Measurements from ENCODE around the gene MOB3A. TPM values are rescaled to one million over a fixed set of nuclear protein-coding genes. Genes with fewer than 3 reads are reported as not detected.

Gene MOB3A
- total and polyA plus RNA-seq, 2 of the 13 experiments (the other 11 are each of a cell fraction or from before 2014, with no cell fraction given): 3.5 to 17.8 TPM

DNA sequence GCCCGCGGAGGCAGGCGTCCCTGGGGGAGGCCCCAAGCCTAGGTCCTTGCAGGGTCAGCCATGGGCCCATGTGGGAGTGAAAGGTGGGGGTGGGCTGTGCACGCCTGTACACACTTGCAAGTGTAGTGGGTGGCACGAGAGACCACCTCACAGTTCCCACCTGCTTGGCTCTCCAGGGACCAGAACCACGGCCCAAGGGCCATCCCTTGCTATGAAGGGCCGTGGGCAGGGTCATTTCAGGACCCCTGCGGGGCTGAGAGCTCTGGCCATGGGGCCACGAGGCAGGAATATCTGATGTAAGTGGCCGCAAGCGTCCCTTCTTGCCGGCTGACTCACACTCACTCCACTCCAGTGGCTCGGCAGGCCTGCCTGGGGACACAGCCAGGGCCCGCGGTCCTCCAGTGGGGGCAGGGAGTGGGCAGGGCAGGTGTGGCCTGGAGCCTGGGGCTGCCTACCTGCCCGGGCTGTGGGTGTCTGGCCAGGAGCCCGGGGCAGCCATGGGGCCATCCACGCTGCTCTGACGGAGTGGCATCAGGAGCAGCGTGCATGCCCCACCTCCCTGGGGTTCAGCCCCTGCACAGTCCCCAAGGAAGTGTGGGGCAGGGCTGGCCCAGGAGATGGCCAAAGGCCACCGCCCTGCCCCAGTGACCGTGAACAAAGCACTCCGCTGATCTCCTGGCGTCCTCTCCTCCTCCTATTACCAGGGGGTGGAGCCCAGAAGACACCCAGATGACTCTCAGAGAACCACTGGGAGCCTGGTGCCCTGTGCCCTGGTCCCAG lies 36.5 kb downstream of the MOB3A start (continued):
- TF ChIP-seq, protein P1, sequence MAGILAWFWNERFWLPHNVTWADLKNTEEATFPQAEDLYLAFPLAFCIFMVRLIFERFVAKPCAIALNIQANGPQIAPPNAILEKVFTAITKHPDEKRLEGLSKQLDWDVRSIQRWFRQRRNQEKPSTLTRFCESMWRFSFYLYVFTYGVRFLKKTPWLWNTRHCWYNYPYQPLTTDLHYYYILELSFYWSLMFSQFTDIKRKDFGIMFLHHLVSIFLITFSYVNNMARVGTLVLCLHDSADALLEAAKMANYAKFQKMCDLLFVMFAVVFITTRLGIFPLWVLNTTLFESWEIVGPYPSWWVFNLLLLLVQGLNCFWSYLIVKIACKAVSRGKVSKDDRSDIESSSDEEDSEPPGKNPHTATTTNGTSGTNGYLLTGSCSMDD (CRISPR knock-in tag; IDR thresholded peaks at IDR 0.05): no peak
- TF ChIP-seq, protein P2, sequence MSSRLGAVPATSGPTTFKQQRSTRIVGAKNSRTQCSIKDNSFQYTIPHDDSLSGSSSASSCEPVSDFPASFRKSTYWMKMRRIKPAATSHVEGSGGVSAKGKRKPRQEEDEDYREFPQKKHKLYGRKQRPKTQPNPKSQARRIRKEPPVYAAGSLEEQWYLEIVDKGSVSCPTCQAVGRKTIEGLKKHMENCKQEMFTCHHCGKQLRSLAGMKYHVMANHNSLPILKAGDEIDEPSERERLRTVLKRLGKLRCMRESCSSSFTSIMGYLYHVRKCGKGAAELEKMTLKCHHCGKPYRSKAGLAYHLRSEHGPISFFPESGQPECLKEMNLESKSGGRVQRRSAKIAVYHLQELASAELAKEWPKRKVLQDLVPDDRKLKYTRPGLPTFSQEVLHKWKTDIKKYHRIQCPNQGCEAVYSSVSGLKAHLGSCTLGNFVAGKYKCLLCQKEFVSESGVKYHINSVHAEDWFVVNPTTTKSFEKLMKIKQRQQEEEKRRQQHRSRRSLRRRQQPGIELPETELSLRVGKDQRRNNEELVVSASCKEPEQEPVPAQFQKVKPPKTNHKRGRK (CRISPR knock-in tag; IDR thresholded peaks at IDR 0.05): no peak
- TF ChIP-seq, protein P3, sequence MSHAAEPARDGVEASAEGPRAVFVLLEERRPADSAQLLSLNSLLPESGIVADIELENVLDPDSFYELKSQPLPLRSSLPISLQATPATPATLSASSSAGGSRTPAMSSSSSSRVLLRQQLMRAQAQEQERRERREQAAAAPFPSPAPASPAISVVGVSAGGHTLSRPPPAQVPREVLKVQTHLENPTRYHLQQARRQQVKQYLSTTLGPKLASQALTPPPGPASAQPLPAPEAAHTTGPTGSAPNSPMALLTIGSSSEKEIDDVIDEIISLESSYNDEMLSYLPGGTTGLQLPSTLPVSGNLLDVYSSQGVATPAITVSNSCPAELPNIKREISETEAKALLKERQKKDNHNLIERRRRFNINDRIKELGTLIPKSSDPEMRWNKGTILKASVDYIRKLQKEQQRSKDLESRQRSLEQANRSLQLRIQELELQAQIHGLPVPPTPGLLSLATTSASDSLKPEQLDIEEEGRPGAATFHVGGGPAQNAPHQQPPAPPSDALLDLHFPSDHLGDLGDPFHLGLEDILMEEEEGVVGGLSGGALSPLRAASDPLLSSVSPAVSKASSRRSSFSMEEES (CRISPR knock-in tag; IDR thresholded peaks at IDR 0.05): no peak
- TF ChIP-seq, protein P4, sequence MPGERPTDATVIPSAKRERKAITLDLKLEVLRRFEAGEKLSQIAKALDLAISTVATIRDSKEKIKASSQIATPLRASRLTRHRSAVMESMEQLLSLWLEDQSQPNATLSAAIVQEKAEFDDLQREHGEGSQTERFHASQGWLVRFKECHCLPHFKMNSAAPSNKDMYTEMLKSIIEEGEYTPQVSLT (CRISPR knock-in tag; IDR thresholded peaks at IDR 0.05; ENCODE audit: borderline replicate concordance, low read depth): no peak
- TF ChIP-seq, protein P5, sequence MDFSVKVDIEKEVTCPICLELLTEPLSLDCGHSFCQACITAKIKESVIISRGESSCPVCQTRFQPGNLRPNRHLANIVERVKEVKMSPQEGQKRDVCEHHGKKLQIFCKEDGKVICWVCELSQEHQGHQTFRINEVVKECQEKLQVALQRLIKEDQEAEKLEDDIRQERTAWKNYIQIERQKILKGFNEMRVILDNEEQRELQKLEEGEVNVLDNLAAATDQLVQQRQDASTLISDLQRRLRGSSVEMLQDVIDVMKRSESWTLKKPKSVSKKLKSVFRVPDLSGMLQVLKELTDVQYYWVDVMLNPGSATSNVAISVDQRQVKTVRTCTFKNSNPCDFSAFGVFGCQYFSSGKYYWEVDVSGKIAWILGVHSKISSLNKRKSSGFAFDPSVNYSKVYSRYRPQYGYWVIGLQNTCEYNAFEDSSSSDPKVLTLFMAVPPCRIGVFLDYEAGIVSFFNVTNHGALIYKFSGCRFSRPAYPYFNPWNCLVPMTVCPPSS (IDR thresholded peaks at IDR 0.05): no peak
- peak; percentile 86 for TF ChIP-seq KDM5B (CRISPR knock-in tag; IDR thresholded peaks at IDR 0.05; ENCODE audit: borderline replicate concordance)
- TF ChIP-seq ZNF446 (CRISPR knock-in tag; IDR thresholded peaks at IDR 0.05): 0 out of 2 replicates have a peak, but pooled peaks have one; percentile 50
- 0 out of 2 replicates have a peak, but pooled peaks have one; percentile 69 for TF ChIP-seq ZNF674 (CRISPR knock-in tag; IDR thresholded peaks at IDR 0.05; ENCODE audit: low read depth)
- TF ChIP-seq ZFP36 (IDR thresholded peaks at IDR 0.05; ENCODE audit: borderline replicate concordance, low read depth, low read length, partially characterized antibody): no peak
- TF ChIP-seq SP1 (IDR thresholded peaks at IDR 0.05): no peak
- TF ChIP-seq SP1 (CRISPR knock-in tag; IDR thresholded peaks at IDR 0.05): peak; percentile 60
- no peak for TF ChIP-seq ZNF775 (CRISPR knock-in tag; IDR thresholded peaks at IDR 0.05; ENCODE audit: borderline replicate concordance)
- peak; percentile 92 for TF ChIP-seq SP5 (CRISPR knock-in tag; IDR thresholded peaks at IDR 0.05; ENCODE audit: borderline replicate concordance, low read depth)
- TF ChIP-seq, protein P6, sequence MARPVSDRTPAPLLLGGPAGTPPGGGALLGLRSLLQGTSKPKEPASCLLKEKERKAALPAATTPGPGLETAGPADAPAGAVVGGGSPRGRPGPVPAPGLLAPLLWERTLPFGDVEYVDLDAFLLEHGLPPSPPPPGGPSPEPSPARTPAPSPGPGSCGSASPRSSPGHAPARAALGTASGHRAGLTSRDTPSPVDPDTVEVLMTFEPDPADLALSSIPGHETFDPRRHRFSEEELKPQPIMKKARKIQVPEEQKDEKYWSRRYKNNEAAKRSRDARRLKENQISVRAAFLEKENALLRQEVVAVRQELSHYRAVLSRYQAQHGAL (CRISPR knock-in tag; IDR thresholded peaks at IDR 0.05; ENCODE audit: not compliant biosample characterization): no peak
- no peak for TF ChIP-seq ZNF841 (CRISPR knock-in tag; IDR thresholded peaks at IDR 0.05; ENCODE audit: borderline replicate concordance)
- TF ChIP-seq REL (CRISPR knock-in tag; conservative IDR thresholded peaks at IDR 0.05): no peak
- TF ChIP-seq ZNF292 (CRISPR knock-in tag; IDR thresholded peaks at IDR 0.05; ENCODE audit: borderline replicate concordance, low read depth): peak; percentile 43
- 0 out of 2 replicates have a peak, but pooled peaks have one; percentile 31 for TF ChIP-seq MAF1 (CRISPR knock-in tag; IDR thresholded peaks at IDR 0.05; ENCODE audit: borderline replicate concordance)
- TF ChIP-seq, protein P7, sequence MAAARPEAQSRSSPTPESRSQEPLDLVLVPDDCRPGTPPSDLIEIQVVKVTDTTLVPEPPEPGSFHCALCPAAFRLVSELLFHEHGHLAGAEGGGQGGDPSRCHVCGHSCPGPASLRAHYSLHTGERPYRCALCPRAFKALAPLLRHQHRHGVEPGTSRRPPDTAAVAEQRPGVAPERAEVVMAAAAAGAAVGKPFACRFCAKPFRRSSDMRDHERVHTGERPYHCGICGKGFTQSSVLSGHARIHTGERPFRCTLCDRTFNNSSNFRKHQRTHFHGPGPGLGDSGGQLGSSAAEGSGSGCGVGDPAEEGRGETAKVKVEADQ (CRISPR knock-in tag; IDR thresholded peaks at IDR 0.05; ENCODE audit: borderline replicate concordance): peak; percentile 59; the same call in 1 of the 2 replicates

Measured in HepG2 (cell line).